ENCODE measurements around the gene NPM1.

Gene NPM1

GRCh38 chr5:171387345-171387969 is at the start of gene NPM1 (continued):
- TF ChIP-seq ZNF639 (tag by site-specific recombination; IDR thresholded peaks at IDR 0.05) (no peak; the same call in 1 of the 2 replicates), ZNF335 (tag by site-specific recombination; conservative IDR thresholded peaks at IDR 0.05) (peak; percentile 95), ZNF518A (tag by site-specific recombination; conservative IDR thresholded peaks at IDR 0.05; ENCODE audit: low read depth) (no peak), ZNF16 (tag by site-specific recombination; IDR thresholded peaks at IDR 0.05; ENCODE audit: low read depth) (no peak), ZNF791 (tag by site-specific recombination; IDR thresholded peaks at IDR 0.05) (no peak), KLF8 (tag by site-specific recombination; IDR thresholded peaks at IDR 0.05) (peak; percentile 59), ZNF148 (tag by site-specific recombination; IDR thresholded peaks at IDR 0.05; ENCODE audit: borderline replicate concordance) (no peak), ZNF529 (tag by site-specific recombination; IDR thresholded peaks at IDR 0.05; ENCODE audit: insufficient replicate concordance) (no peak), ZNF354C (tag by site-specific recombination; IDR thresholded peaks at IDR 0.05; ENCODE audit: borderline replicate concordance, low read depth) (no peak), ZNF776 (tag by site-specific recombination; IDR thresholded peaks at IDR 0.05; ENCODE audit: borderline replicate concordance) (no peak), GLIS1 (tag by site-specific recombination; IDR thresholded peaks at IDR 0.05) (peak; percentile 98), ZFHX2 (tag by site-specific recombination; conservative IDR thresholded peaks at IDR 0.05) (peak; percentile 79; the same call in 1 of the 2 replicates), BCL6B (tag by site-specific recombination; IDR thresholded peaks at IDR 0.05) (no peak), ZNF664 (tag by site-specific recombination; IDR thresholded peaks at IDR 0.05) (no peak), ZNF394 (tag by site-specific recombination; IDR thresholded peaks at IDR 0.05; ENCODE audit: borderline replicate concordance) (peak; percentile 99), ZNF670 (tag by site-specific recombination; IDR thresholded peaks at IDR 0.05; ENCODE audit: low read depth) (no peak), SCRT1 (tag by site-specific recombination; IDR thresholded peaks at IDR 0.05; ENCODE audit: borderline replicate concordance) (no peak), ZNF658 (tag by site-specific recombination; IDR thresholded peaks at IDR 0.05) (no peak), ZNF585B (tag by site-specific recombination; IDR thresholded peaks at IDR 0.05) (no peak), ZNF843 (tag by site-specific recombination; IDR thresholded peaks at IDR 0.05) (peak; percentile 57; the same call in 1 of the 2 replicates), ZNF558 (tag by site-specific recombination; IDR thresholded peaks at IDR 0.05) (no peak), ZNF747 (tag by site-specific recombination; IDR thresholded peaks at IDR 0.05) (no peak), ZNF549 (tag by site-specific recombination; IDR thresholded peaks at IDR 0.05) (no peak), ZNF280D (tag by site-specific recombination; IDR thresholded peaks at IDR 0.05) (no peak), ZNF544 (tag by site-specific recombination; IDR thresholded peaks at IDR 0.05) (no peak), ZNF433 (tag by site-specific recombination; IDR thresholded peaks at IDR 0.05; ENCODE audit: low read depth) (no peak), ZNF571 (tag by site-specific recombination; IDR thresholded peaks at IDR 0.05) (no peak)
